Astrocyte (in vitro differentiated cells and primary cell): ENCODE measurements around the gene METTL25B.

Experiments used
- CTCF ChIP-seq: IDR thresholded peaks from 2 replicates; pipeline ENCODE4 v1.5.1; 2011; ENCODE audit warnings: low read depth, mild to moderate bottlenecking, inconsistent platforms, low read length, moderate library complexity; ENCODE audit not compliant: insufficient read depth
- EZH2 ChIP-seq: IDR thresholded peaks from 2 replicates; pipeline ENCODE4 v1.6.1; 2012; ENCODE audit warnings: mild to moderate bottlenecking, low read length, inconsistent platforms; ENCODE audit not compliant: insufficient read depth

GRCh38 chr1:156752843-156753482 lies 24.7 kb downstream of the METTL25B start:
- no peak for TF ChIP-seq CTCF
- no peak for TF ChIP-seq EZH2
